B cell (primary cell): ENCODE results near the gene DPH2. TPM values are rescaled to one million over a fixed set of nuclear protein-coding genes. Genes with fewer than 3 reads are reported as not detected.

Source experiments
- ATAC-seq: fragments of 200-7000 bp; cut with Tn5 transposase; one replicate; pipeline ENCODE4 v1.10.0; 2021; ENCODE audit warnings: low read depth, mild to moderate bottlenecking, moderate number of reproducible peaks, moderate library complexity
- CTCF ChIA-PET: fragments of 350-600 bp; sonication (Branson Sonifier 250); formaldehyde crosslinking; loops from one replicate; lab custom pipeline; 2021; ENCODE audit warnings: antibody characterized with exemption, inconsistent platforms; lab: Charles Lee
- POLR2A ChIA-PET: fragments of 350-600 bp; sonication (Branson Sonifier 250); formaldehyde crosslinking; loops from one replicate; lab custom pipeline; 2021; ENCODE audit warnings: antibody characterized with exemption; lab: Charles Lee
- DNase-seq: peaks from one replicate; pipeline ENCODE4 v3.0.0; 2013
- H2AFZ ChIP-seq: 2 replicates; pipeline ENCODE4 v1.6.1; 2012; ENCODE audit warnings: mild to moderate bottlenecking, low read depth, low read length; ENCODE audit not compliant: insufficient read depth, poor library complexity, severe bottlenecking
- H3K27ac ChIP-seq, 2 donors: 1 replicate in 1 of 2; 2 replicates in 1 of 2; pipeline ENCODE4 v1.5.1; 2012 to 2013; ENCODE audit warnings: low read length in 2 of 2, mild to moderate bottlenecking in 2 of 2, moderate library complexity in 1 of 2
- H3K27me3 ChIP-seq, 4 experiments: fragments of 200-600 bp in 1 of 4; sonication (generic) in 1 of 4; replicated peaks in 1 of 4; 1 replicate in 2 of 4; 2 replicates in 2 of 4; pipeline versions ENCODE4 v1.6.1 to v1.7.0; 2013 to 2016; ENCODE audit warnings: low read length in 3 of 4, mild to moderate bottlenecking in 2 of 4, mixed read lengths in 1 of 4, moderate library complexity in 1 of 4; ENCODE audit not compliant: insufficient read depth in 4 of 4, control insufficient read depth in 3 of 4; ENCODE audit errors: control extremely low read depth in 1 of 4
- H3K36me3 ChIP-seq, 2 experiments: replicated peaks in 1 of 2; 1 replicate in 1 of 2; 2 replicates in 1 of 2; pipeline versions ENCODE4 v1.6.1 to v1.7.1; 2013; ENCODE audit warnings: low read length in 1 of 2; ENCODE audit not compliant: insufficient read depth in 2 of 2, control insufficient read depth in 1 of 2; ENCODE audit errors: control extremely low read depth in 1 of 2, extremely low read depth in 1 of 2
- H3K4me1 ChIP-seq, 2 donors: fragments of 200-600 bp in 1 of 2; sonication (generic) in 1 of 2; 1 replicate in 1 of 2; 2 replicates in 1 of 2; pipeline versions ENCODE4 v1.5.1 to v1.6.1; 2013 to 2017; ENCODE audit warnings: low read length in 2 of 2; ENCODE audit not compliant: control insufficient read depth in 2 of 2, insufficient read depth in 2 of 2
- H3K4me2 ChIP-seq: replicated peaks from 2 replicates; pipeline ENCODE3; 2012; ENCODE audit warnings: mild to moderate bottlenecking, low read depth, low read length; ENCODE audit not compliant: poor library complexity, severe bottlenecking
- H3K4me3 ChIP-seq, 5 experiments: fragments of 200-600 bp in 1 of 5; sonication (generic) in 1 of 5; 1 replicate in 3 of 5; 2 replicates in 2 of 5; pipeline versions ENCODE4 v1.5.1 to v1.7.0; 2011 to 2016; ENCODE audit warnings: low read length in 4 of 5, mild to moderate bottlenecking in 4 of 5, low read depth in 2 of 5, control low read depth in 1 of 5, moderate library complexity in 1 of 5; ENCODE audit not compliant: insufficient read depth in 1 of 5; ENCODE audit errors: control extremely low read depth in 1 of 5, extremely low read depth in 1 of 5
- H3K79me2 ChIP-seq: fragments of 200-600 bp; sonication (generic); one replicate; pipeline ENCODE4 v1.6.0; 2016; ENCODE audit warnings: low read length; ENCODE audit not compliant: control insufficient read depth, insufficient read depth
- H3K9ac ChIP-seq: fragments of 200-600 bp; sonication (generic); 2 replicates; pipeline ENCODE4 v1.6.1; 2017; ENCODE audit warnings: mild to moderate bottlenecking, low read length, moderate library complexity
- H3K9me3 ChIP-seq, 3 donors: one replicate each; pipeline versions ENCODE4 v1.6.1 to v1.7.1; 2013; ENCODE audit warnings: low read length in 2 of 3; ENCODE audit not compliant: control insufficient read depth in 2 of 3, insufficient read depth in 1 of 3; ENCODE audit errors: control extremely low read depth in 1 of 3
- H4K20me1 ChIP-seq: 2 replicates; pipeline ENCODE4 v1.6.0; 2012; ENCODE audit warnings: mild to moderate bottlenecking, low read length; ENCODE audit not compliant: insufficient read depth, control insufficient read depth, poor library complexity, severe bottlenecking
- H3K27ac Mint-ChIP-seq: one replicate; pipeline ENCODE4 v1.8.0; 2021; ENCODE audit warnings: mixed read lengths
- H3K27me3 Mint-ChIP-seq: one replicate; pipeline ENCODE4 v1.8.0; 2021; ENCODE audit warnings: mixed read lengths
- H3K4me1 Mint-ChIP-seq: one replicate; pipeline ENCODE4 v1.8.0; 2021; ENCODE audit warnings: mixed read lengths
- H3K4me3 Mint-ChIP-seq: one replicate; pipeline ENCODE4 v1.8.0; 2021; ENCODE audit warnings: mixed read lengths
- H3K9me3 Mint-ChIP-seq: one replicate; pipeline ENCODE4 v1.8.0; 2022; ENCODE audit warnings: mixed read lengths; ENCODE audit not compliant: insufficient read depth
- CTCF ChIP-seq: fragments of 200-600 bp; IDR thresholded peaks from one replicate; pipeline ENCODE4 v1.8.0; 2022; ENCODE audit warnings: antibody characterized with exemption, mild to moderate bottlenecking
- EZH2 ChIP-seq: IDR thresholded peaks from 2 replicates; pipeline ENCODE4 v1.6.1; 2012; ENCODE audit warnings: borderline replicate concordance, low read depth, mild to moderate bottlenecking, moderate library complexity, low read length; ENCODE audit not compliant: insufficient read depth, poor library complexity, severe bottlenecking
- WGBS: methylation state at CpG from one replicate; pipeline ENCODE4 v1.1.5; 2013; ENCODE audit warnings: missing lambda C conversion rate; ENCODE audit not compliant: insufficient coverage; 5-methylcytosine and 5-hydroxymethylcytosine counted together
- intact Hi-C: fragments of 100-400 bp; cut with micrococcal nuclease; formaldehyde crosslinking; loops from one replicate; pipeline ENCODE4 v1.10.0; 2022
- polyA plus RNA-seq: library from polyadenylated mRNA; depleted of rRNA; stranded (reverse); fragments of >200 nt; gene quantifications from 2 replicates; pipeline ENCODE4 v1.2.3, GENCODE V29; 2012
- total RNA-seq, 2 donors: library from RNA; stranded (reverse); fragments of 120-200 nt in 1 of 2; gene quantifications; 1 replicate in 1 of 2; 2 replicates in 1 of 2; pipeline versions ENCODE4 v1.2.3 to v1.2.4, GENCODE V29; 2013 to 2022

Gene DPH2
- total and polyA plus RNA-seq, 2 donors (not counting 1 experiment from before 2014, with no cell fraction given) = 30.5 to 71.9 TPM

- DNase-seq = no peak
- Histone ChIP-seq H3K4me1 (no peaks in the 10 kb centered on the region), H3K27ac (no peak overlapping the region), H3K79me2 (no peaks in the 10 kb centered on the region), H3K4me3 (no peak overlapping the region), H3K9ac (no peak overlapping the region), H4K20me1 (no peaks in the 10 kb centered on the region), H3K27me3 (no peaks in the 10 kb centered on the region), H3K4me2 (no peak overlapping the region), H3K9me3 (no peaks in the 10 kb centered on the region), H2AFZ (no peak overlapping the region), H3K36me3 (no peaks in the 10 kb centered on the region)
- Mint-ChIP-seq H3K9me3 (no peaks in the 10 kb centered on the region), H3K27ac (no peak overlapping the region), H3K4me3 (no peak overlapping the region), H3K27me3 (no peaks in the 10 kb centered on the region), H3K4me1 (no peaks in the 10 kb centered on the region)
- 100% methylated on average over 6 of the region's 12 CpGs for WGBS
- TF ChIP-seq CTCF = no peak
- no peak for TF ChIP-seq EZH2
- no peak for ATAC-seq
- ChIA-PET CTCF (interaction anchor here (0.7 to 4.4 kb wide), 4 partner anchors 22 to 41 kb away, joined by 3 to 227 read pairs (median 3); partner anchors contain the start of gene SLC6A9), POLR2A (interaction anchor here (0.7 kb wide), 1 partner anchor 22 kb away, joined by 5 read pairs; no protein-coding TSS in a partner anchor)
- intact Hi-C loops = no loop called here
Measured at GRCh38 chr1:44008259-44008658, 38.4 kb downstream of the DPH2 start.

- ATAC-seq (no peak), DNase-seq (no peak)
- Histone ChIP-seq H3K36me3 (no peaks in the 10 kb centered on the region), H3K9ac (no peak overlapping the region), H3K4me3 (no peak overlapping the region), H3K79me2 (no peaks in the 10 kb centered on the region), H3K27ac (no peak overlapping the region), H2AFZ (no peak overlapping the region), H3K4me2 (no peak overlapping the region), H3K27me3 (no peaks in the 10 kb centered on the region), H3K9me3 (no peaks in the 10 kb centered on the region), H3K4me1 (no peaks in the 10 kb centered on the region), H4K20me1 (no peaks in the 10 kb centered on the region)
- 95% methylated on average over 3 of the region's 11 CpGs for WGBS
- CTCF ChIA-PET = interaction anchor here (2.6 kb wide), 1 partner anchor 25 kb away, joined by 11 read pairs; no protein-coding TSS in a partner anchor
- POLR2A ChIA-PET = no interaction called here
- no peaks in the 10 kb centered on the region for H3K4me1 Mint-ChIP-seq
- no peaks in the 10 kb centered on the region for H3K9me3 Mint-ChIP-seq
- intact Hi-C loops = no loop called here
- no peak overlapping the region for H3K27ac Mint-ChIP-seq
- TF ChIP-seq CTCF = no peak
- TF ChIP-seq EZH2 = no peak
- no peak overlapping the region for H3K4me3 Mint-ChIP-seq
- H3K27me3 Mint-ChIP-seq = peaks cover 9% of the 10 kb centered on the region
Measured at GRCh38 chr1:44010935-44011471, 41.2 kb downstream of the DPH2 start.
